T1000 (cell line): ENCODE measurements around the gene DCLK2.

ENCODE experiments used
- DNase-seq: peaks from one replicate; lab custom pipeline; 2025; ENCODE audit warnings: mixed read lengths; lab: John Stamatoyannopoulos, UW

Gene DCLK2

DNA sequence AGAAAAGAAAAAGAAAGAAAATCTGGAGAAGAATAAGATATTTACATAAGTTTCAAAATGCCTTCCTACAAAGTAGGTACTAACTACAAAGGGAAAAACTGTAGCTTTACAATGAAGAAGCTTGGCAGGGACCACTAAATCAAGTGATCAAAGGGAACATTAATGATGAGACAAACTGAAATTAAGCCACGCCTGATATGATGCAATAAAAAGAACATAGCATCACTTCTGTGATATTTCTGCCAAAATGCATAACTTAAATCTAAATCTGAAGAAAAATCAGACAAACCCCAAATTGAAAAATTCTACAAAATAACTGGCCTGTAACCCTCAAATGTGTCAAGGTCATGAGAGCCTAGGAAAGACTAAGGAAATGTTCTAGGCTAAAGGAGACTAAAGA, 8.9 kb upstream of the DCLK2 start:
- DNase-seq: no peak

DNA sequence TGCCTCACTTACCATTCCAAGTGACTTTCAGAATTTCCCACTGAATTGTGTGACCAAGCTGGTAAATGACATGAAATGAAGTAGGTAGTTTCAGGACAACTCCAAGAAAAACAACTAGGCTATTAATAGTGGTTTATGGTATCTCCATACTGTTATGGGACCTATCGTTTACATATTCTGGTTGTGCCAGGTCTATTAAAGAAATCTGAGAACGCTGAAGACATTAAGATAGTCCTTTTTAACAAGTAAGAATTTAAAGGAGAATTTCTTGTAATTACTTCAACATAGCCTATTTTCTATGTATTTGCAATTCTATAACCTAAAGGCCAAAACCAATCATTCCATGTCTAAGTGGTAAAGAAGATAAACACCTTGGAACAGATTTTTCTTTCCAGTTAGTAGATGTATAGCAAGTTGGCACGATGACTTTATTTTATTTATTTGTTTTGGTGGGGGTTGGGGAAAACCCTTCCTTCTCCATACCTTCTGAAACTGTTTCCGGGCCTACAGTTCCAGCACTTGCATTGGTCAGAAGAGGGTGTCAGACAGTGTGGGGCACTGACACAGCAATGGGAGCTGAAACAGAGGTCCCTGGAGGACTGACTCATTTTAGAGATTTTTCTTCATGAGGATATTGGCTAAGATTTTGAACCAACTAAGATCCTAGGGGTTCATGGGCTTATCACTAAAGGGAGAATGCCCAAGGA, 7.6 kb upstream of the DCLK2 start:
- DNase-seq: no peak

DNA sequence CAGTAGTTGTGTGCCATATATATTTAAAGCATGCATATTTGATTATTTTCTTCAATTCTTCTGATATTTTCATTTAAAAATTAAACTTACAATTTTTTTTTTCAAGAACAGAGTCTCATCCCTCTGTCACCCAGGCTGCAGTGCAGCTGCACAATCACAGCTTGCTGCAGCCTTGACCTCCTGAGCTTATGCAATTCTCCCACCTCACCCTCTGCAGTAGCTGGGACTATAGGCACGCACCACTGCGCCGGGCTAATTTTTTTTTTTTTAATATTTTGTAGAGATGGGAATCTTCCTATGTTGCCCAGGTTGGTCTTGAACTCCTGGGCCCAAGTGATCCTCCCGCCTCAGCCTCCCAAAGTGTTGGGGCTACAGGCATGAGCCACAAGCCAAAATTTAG, 5.8 kb upstream of the DCLK2 start:
- no peak for DNase-seq

DNA sequence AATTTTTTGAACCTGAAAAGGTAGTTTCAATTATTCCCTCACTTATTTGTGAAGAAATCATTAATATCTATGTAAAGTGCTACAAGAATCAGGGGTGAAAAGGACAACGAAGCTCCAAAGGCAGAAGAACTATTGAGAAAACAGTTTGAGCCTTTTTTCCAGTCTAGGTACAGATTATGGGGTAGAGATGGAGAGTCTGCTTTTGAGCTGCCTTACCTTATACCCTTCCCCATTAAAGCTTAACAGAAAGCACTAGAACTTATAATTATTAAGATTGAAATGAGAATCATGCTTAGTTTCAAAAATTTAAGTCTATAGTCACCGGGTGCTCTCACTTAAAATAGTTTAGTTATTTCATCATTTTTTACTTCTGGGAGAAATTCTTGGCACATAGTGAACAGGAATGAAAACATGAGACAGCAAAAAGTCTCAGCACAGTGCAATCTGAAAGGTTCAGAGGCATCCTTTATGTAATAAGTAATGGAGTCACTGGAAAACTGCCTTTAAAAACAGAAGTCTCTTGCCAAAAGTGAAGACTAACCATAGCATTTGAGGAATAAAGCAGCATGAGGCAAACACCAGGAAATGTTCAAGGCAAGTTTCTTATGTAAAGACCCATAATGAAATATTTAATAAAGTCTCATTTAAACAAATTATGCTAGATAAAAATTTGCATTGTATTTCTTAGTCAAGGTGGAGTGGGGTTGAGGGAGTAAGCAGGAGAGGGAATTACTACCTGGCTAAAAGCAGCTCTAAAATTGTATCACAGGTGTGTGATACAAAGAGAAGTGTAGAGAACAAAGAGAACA, 5.1 kb upstream of the DCLK2 start:
- no peak for DNase-seq

DNA sequence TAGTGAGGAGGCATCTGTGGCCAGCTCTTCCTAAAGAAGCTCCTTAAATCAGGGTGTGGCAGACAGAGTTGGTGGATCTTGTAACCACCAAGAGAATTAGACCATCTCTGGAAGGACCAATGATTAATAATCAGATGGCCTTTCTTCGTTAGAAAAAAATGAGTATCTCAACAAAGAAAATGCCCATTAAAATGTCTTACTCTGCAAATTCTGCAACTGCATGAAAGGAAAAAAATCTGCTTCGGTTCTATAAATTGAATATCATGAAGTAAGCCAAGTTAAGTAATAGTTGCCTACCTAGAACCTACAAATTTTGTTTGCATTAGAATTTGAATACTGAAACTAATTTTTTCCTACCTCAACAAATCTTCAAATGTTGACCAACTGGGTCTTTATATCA, 4.2 kb upstream of the DCLK2 start:
- no peak for DNase-seq

DNA sequence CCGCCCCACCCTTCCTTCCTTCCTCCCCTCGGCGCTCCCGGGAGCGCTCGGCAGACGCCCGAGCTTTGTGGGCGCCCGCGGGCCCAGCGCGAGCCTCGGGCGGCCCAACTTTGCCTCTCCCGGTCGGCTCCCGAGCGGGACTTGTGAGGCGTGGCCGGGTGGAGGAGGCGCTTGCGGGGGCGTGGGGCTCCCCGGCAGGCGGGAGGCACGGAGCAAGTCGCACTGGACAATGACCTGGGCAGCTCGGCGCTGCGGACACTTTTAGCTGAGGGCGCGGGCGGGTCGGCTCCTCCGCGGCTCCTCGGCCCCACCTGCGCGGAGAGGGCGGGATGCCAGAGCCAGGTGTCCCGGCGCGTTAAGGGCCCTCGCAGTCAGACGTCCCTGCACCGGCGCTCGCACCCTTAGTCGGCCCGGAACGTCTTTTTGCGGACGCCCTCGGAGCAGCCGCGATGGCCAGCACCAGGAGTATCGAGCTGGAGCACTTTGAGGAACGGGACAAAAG, 385 bp downstream of the DCLK2 start:
- peak; percentile 31 for DNase-seq

DNA sequence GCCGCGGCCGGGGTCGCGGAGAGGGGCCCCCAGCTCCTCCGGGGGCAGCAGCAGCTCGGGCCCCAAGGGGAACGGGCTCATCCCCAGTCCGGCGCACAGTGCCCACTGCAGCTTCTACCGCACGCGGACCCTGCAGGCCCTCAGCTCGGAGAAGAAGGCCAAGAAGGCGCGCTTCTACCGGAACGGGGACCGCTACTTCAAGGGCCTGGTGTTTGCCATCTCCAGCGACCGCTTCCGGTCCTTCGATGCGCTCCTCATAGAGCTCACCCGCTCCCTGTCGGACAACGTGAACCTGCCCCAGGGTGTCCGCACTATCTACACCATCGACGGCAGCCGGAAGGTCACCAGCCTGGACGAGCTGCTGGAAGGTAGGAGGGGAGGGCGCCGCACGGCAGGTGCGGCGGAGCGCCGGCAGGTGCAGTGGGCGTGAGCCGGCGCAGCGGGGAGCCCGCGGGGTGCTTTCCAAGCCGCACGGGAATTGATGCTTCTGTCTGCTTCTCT, 886 bp downstream of the DCLK2 start:
- no peak for DNase-seq

DNA sequence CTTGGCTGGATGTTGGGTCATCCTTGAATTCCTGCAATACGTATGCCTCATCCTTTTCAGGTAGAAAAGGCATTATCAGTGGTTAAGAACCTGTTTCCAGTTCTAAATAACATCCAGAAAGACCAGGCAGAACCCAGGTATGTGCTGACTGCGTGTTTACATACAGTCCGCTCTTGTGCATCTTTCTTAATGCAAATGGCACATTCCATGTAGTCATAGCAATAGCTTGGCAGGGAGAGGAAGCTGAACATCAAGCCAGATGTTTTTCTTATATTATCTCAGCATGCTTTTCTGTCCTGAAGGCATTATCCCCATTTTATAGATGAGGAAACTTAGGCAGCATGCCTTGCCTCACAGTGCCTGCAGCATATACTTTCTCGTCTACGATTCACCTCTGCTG, 2.1 kb downstream of the DCLK2 start:
- DNase-seq: no peak

DNA sequence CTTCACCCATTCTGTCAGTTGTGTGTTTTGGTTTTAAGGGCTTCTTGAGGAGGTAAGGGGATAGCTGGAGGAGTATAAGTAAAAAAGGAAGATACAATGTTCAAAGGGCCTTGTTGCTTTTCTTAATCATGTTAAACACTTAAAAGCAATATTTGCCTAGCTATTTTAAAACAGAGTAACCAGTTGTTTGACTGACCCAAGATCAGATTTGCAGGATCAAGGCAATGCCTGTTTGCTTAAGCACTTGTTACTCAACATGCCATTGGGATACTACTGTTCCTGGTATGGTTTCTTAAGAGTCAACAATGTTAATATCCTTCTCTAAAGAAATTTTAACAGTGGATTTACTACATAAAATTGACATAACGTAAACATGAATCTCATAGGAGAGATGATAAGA, 2.6 kb downstream of the DCLK2 start:
- no peak for DNase-seq

DNA sequence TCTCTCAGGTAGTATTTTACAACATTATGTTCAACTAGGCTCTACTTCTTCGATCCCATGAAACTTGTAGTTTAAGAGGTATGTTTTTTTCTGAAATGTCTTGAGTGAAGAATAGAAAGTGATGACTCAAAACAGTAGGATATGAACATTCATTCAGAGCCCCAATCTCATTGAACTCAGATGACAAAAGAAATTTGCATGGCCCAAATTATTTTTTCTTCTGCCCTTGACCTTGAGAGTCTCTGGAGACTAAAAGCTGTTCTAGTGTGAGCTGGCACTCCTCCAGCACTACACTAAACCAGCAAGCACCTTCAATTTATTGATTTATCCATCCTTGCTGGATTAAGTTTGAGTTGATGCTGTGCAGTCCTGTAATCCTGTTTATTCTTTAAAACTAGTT, 4.0 kb downstream of the DCLK2 start:
- no peak for DNase-seq

DNA sequence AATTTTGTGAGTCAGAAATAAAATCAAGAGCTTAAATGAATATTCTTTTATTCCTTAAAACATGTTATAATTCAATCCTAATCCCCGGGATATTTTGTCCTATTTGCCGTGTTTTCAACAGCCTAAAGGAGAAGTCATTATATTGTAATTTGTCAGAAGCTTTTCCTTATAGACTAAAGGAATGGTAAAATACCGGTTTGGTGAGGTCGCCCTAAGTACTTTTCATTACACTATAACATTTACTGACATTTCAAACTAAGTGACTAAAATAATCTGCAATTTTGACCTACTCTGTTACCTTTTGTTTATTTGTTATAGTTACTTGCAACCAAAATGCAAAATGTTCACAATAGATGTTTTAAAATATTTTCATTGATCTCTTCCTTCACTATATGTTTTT, 8.8 kb downstream of the DCLK2 start:
- no peak for DNase-seq

DNA sequence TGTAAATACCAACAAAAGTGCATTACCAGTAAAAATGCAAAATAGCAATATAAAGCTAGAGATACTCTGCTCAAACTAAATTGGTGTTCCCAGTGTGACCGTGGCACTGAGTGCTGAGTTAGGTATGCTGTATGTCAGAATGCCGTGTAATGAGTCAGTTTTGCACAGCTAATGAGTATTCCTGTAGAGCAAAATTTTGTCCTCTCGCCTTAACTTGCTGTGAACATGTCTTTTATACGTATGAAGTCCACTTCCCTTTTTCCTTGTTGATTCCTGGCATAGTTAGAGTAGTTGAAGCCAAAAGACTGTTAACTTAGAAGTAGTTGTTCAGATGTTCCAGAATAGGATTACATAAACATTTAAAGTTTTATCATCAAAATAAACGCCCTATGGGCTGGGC, 11.5 kb downstream of the DCLK2 start:
- DNase-seq: no peak

DNA sequence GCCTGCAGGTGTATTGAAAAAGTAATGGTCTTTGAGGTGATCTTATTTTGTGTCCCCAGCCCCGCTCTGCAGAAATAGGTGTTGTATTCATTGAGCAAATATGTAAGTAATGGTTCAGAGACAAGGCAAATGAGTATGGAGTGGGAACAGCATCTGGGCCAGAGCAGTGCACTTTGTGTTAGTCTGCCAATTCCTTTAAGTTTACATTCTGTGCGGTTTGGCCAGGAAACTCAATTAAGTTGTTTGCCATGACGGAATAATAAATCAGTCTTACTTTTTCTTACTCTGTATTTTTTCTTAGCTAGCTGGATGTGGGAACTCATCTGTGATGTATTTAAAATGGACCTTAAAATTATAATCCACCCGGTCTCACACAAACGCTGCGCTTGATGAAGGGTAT, 12.6 kb downstream of the DCLK2 start:
- no peak for DNase-seq

DNA sequence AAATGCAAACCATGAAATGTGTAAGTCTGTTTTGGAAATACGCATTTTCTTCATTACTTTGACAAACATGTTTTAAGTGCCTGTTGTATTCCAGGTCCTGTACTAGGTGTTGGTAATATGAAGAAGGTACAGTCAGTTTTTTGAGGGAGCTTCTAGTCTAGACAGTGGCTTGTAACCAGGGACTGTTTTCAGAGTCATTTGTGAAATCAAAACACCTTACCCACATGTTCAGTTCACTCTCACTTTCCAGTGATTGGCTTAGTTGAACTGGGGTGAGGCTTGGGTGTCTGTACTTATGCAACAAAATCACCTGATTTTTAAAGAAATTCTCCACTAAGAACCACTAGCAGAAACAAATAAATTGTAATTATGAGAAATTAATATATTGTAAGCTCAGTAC, 16.4 kb downstream of the DCLK2 start:
- DNase-seq: no peak

DNA sequence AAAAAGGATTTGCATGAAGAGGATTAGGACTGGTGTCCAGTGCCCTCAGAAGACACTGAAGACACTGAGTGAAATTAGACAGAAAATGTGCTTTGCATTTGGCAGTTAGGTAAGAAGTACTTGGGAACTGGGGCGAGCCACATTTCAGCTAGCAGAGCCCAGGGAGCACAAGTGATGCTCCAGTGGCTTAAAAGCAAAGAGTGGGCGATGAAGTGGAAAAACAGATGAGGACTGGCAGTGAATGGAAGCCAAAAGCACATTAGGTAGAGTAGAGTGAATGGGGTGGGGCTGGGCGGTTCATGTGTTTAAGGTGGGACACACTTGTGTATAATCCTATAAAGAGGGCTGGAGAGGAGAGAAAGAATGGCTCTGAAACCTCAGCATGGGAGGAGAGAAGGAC, 18.4 kb downstream of the DCLK2 start:
- DNase-seq: no peak

DNA sequence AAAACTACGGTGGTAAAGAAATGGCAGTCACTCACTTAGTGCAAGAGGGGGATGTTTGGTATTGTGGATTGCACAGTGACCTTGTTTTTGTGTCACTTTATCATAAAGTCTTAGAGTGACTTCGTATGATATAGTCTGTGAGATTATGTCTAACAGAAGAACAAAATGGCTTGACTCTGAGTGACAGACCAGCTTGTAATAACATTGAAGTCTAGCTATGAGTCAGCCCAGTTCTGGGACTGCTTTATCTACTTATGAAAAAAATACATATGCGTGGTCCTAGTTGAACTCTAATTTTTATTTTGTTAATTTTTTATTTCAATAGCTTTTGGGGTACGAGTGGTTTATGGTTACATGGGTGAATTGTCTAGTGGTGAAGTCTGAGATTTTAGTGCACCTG, 20.0 kb downstream of the DCLK2 start:
- DNase-seq: no peak

DNA sequence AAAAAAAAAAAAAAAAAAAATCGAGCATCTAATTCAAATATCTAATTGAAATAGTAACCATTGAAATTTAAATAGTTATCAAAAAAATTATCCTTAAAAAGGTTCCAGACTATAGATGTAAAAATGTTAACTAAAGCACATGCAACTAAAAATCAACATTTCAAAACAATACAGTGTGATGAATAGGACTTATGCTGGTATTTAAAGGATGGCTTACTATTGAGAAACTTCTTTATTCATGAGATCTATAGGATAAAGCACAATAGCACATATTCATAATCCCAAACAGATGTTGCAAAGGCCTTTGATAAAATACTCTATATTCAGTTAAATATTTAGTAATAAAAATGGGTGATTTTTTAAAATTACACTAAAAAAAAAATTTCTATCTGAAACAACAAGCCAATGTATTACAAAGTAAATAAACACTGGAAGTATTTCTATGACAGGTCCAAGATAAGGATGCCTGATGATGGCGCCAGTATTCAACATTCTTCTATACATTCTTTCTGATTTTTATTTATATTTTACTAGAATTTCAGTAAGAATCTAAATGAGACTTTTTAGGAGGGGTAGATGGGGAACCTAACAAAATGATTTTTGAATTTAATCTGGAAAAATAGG, 26.3 kb downstream of the DCLK2 start:
- no peak for DNase-seq

DNA sequence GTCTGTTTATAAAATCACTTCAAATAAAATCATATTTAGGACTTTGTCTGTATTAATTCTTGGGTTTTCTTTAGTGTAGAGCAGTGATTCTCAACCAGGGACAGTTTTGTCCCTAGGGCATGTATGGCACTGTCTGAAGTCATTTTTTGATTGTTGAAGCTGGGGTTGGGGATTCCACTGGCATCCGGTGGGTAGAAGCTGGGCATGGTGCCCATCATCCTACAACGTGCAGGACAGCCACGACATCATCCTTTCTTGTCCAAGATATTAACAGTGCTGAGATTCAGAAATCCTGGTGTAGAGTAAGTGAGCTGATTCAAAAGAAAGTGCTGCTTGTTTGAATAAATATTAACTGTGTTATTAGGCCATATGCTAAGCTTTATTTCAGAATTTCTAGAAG, 28.6 kb downstream of the DCLK2 start:
- DNase-seq: no peak

DNA sequence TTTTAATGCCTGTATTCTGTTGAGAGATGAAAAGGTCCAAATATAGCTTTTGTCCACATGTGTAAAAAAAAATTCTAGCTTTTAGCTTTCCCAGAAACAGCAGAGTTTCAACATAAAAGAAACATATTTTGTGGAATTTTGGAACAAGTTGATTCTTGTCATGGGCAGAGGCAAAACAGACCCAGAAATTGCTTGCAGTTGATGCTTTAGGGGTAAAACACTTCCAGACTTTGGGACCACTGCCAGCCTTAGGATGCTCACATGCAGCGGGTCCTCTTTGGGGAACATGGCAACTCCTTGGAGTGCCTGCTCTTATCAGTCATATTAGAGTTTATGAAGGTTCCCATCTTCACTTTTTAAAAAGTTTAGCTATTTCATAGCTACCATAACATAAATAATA, 30.4 kb downstream of the DCLK2 start:
- no peak for DNase-seq

DNA sequence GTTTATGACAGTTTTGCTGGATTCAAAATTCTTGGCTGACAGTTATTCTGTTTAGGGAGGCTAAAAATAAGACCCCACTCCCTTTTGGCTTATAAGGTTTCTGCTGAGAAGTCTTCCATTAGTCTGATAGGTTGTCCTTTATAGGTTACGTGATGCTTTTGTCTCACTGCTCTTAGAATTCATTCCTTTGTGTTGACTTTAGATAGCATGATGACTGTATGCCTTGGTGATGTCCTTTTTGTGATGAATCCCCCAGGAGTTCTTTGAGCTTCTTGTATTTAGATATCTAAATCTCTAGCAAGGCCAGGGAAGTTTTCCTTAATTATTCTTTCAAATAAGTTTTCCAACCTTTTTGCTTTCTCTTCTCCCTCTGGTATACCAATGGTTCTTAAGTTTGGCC, 36.4 kb downstream of the DCLK2 start:
- no peak for DNase-seq

DNA sequence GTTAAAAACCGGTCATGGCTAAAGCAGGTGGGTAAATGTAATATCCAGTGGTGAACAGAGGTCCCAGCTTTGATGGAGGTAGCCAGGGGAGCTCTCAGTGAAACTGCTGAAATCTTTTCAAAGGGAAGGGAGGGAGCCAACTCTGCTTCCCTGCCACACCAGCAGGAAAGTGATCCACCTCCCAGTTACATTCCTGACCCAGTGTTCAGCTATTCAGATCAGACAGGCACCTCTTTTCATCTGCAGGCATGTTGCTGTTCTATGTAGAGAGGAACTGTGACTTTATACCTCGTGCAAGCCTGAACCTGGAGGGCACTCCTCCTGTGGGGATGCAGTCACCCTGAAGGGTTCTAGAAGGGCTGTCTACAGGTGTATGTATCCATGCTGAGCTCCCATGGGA, 37.6 kb downstream of the DCLK2 start:
- DNase-seq: no peak

DNA sequence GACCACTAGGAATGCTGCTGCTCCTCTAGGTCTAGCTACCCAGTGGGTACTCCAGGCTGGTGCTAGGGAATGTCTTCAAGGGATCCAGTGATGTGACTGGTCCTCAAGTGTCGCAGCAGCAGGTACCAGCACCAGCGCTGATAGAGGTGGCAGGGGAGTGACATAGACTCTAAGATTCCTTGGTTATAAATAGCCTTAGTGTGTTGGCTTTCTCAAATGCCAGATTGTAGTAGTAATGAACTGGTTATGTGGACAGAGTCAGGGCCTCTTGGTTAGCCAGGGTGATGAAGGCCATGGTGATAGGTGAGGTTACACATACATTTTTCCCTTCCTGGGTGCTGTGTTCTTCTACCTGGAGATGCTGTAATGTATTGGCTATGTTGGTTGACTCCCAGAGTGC, 38.3 kb downstream of the DCLK2 start:
- no peak for DNase-seq

DNA sequence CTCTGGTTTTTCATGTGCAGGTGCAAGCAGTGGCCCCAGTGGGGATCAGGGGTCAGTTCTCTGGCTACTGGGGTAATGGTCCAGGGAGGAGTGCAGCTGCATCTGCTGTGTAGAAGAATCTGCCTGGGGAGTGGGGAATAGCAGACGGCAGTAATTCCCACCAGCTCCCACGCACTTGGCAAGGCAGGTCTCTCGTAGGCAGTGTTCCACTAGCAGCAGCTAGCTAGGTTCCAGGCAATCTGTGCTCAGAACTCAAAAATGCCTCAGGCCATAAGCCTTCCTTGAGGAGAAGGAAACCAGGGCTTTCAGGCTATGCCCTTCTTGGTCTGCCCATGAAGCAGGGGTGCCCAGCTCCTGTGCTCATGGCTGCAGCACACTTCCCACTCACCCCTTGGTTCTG, 38.8 kb downstream of the DCLK2 start:
- DNase-seq: no peak
